Stimulated activated CD8-positive, alpha-beta memory T cell treated with anti-CD3 and anti-CD28 coated beads, Interleukin-4, amount 100 ng/mL, for 1 hour (primary cell): ENCODE measurements around the gene BLOC1S3.
"Not testable (repeated sequence)": the region's sequence is repeated elsewhere in the genome, so short reads cannot be mapped to it uniquely, and the experiment has no call there.

Experiments used
- DNase-seq, 2 donors: peaks; one replicate each; pipeline ENCODE4 v3.0.0-alpha.2; 2020; ENCODE audit warnings: low read depth in 2 of 2, low spot score in 1 of 2

The BLOC1S3 gene

DNA sequence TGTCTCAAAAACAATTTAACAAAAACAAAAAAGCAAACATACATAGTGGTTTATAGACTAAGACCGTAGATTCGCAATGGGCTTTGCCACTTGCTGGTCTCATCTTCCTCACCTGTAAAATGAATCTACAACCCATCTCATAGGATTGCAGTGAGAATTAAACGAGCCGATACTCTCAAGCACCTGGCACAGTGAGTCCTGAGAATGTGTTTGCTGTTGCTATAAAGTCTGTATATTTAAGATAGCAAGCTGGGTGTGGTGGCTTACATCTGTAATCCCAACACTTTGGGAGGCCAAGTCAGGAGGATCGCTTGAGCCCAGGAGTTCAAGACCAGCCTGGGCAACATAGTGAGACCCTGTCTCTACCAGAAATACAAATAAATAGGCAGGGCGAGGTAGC, 44.1 kb downstream of the BLOC1S3 start:
- DNase-seq = no peak

GRCh38 chr19:45223879-45224278, 45.3 kb downstream of the BLOC1S3 start:
- no peak for DNase-seq

GRCh38 chr19:45224645-45225044, 46.1 kb downstream of the BLOC1S3 start:
- DNase-seq = no peak

- not testable (repeated sequence) for DNase-seq
These were observed 50.5 kb downstream of the BLOC1S3 start for GRCh38 chr19:45229056-45229455.
